Liver (tissue), 9 donors: ENCODE results near the gene BTBD9. TPM values are rescaled to one million over a fixed set of nuclear protein-coding genes. Genes with fewer than 3 reads are reported as not detected.

Experiments used
- DNase-seq: peaks from one replicate; pipeline ENCODE4 v3.0.0-alpha.2; 2017; ENCODE audit warnings: low spot score
- H3K27ac ChIP-seq, 2 donors: one replicate each; pipeline ENCODE4 v1.7.0; 2013; ENCODE audit warnings: inconsistent platforms in 2 of 2, low read length in 2 of 2, control low read depth in 1 of 2, low read depth in 1 of 2, mild to moderate bottlenecking in 1 of 2
- H3K27me3 ChIP-seq, 4 donors: one replicate each; pipeline versions ENCODE4 v1.6.1 to v1.7.0; 2013; ENCODE audit warnings: low read length in 3 of 4, inconsistent platforms in 1 of 4, mild to moderate bottlenecking in 1 of 4, moderate library complexity in 1 of 4; ENCODE audit not compliant: control insufficient read depth in 4 of 4, insufficient read depth in 4 of 4
- H3K36me3 ChIP-seq, 4 donors: one replicate each; pipeline versions ENCODE4 v1.6.1 to v1.7.0; 2013; ENCODE audit warnings: low read length in 3 of 4, mild to moderate bottlenecking in 3 of 4, low read depth in 1 of 4, moderate library complexity in 1 of 4; ENCODE audit not compliant: control insufficient read depth in 4 of 4, insufficient read depth in 3 of 4
- H3K4me1 ChIP-seq, 4 donors: one replicate each; pipeline versions ENCODE4 v1.6.1 to v1.7.0; 2013; ENCODE audit warnings: low read length in 3 of 4, mild to moderate bottlenecking in 3 of 4, moderate library complexity in 1 of 4; ENCODE audit not compliant: control insufficient read depth in 4 of 4, insufficient read depth in 4 of 4
- H3K4me3 ChIP-seq, 3 donors: one replicate each; pipeline versions ENCODE4 v1.6.1 to v1.7.0; 2013; ENCODE audit warnings: low read length in 3 of 3, control low read depth in 1 of 3, low read depth in 1 of 3, mild to moderate bottlenecking in 1 of 3
- H3K9ac ChIP-seq, 2 donors: one replicate each; pipeline ENCODE4 v1.7.0; 2013; ENCODE audit warnings: low read length in 2 of 2, mild to moderate bottlenecking in 2 of 2, moderate library complexity in 2 of 2, control low read depth in 1 of 2, low read depth in 1 of 2
- H3K9me3 ChIP-seq, 4 donors: one replicate each; pipeline versions ENCODE4 v1.6.1 to v1.7.0; 2013; ENCODE audit warnings: low read length in 3 of 4; ENCODE audit not compliant: control insufficient read depth in 4 of 4
- EGR1 ChIP-seq, 2 donors: IDR thresholded peaks; 2 replicates each; pipeline ENCODE4 v1.6.1; 2016 to 2018; ENCODE audit warnings: antibody characterized with exemption in 2 of 2, low read depth in 2 of 2
- FOXA1 ChIP-seq: IDR thresholded peaks from 2 replicates; pipeline ENCODE4 v1.6.1; 2016; ENCODE audit warnings: antibody characterized with exemption
- FOXA2 ChIP-seq: IDR thresholded peaks from 2 replicates; pipeline ENCODE4 v1.6.1; 2016; ENCODE audit warnings: antibody characterized with exemption
- GABPA ChIP-seq, 2 donors: IDR thresholded peaks in 1 of 2; conservative IDR thresholded peaks in 1 of 2; 2 replicates each; pipeline ENCODE4 v1.6.1; 2016; ENCODE audit warnings: antibody characterized with exemption in 2 of 2, mild to moderate bottlenecking in 1 of 2, moderate library complexity in 1 of 2
- HNF4A ChIP-seq, 2 donors: conservative IDR thresholded peaks; 2 replicates each; pipeline ENCODE4 v1.6.1; 2016; ENCODE audit warnings: antibody characterized with exemption in 2 of 2, mild to moderate bottlenecking in 2 of 2
- HNF4G ChIP-seq: IDR thresholded peaks from 2 replicates; pipeline ENCODE4 v1.6.1; 2016; ENCODE audit warnings: antibody characterized with exemption
- JUND ChIP-seq, 2 donors: IDR thresholded peaks; 2 replicates each; pipeline ENCODE4 v1.6.1; 2016; ENCODE audit warnings: antibody characterized with exemption in 2 of 2
- NR2F2 ChIP-seq: IDR thresholded peaks from 2 replicates; pipeline ENCODE4 v1.6.1; 2016; ENCODE audit warnings: antibody characterized with exemption
- RAD21 ChIP-seq, 2 donors: IDR thresholded peaks; 2 replicates each; pipeline ENCODE4 v1.6.1; 2016; ENCODE audit warnings: antibody characterized with exemption in 2 of 2, mild to moderate bottlenecking in 2 of 2
- RXRA ChIP-seq, 2 donors: IDR thresholded peaks; 2 replicates each; pipeline ENCODE4 v1.6.1; 2017 to 2018; ENCODE audit warnings: antibody characterized with exemption in 2 of 2, mild to moderate bottlenecking in 1 of 2
- SP1 ChIP-seq: IDR thresholded peaks from 2 replicates; pipeline ENCODE4 v1.6.1; 2018; ENCODE audit warnings: antibody characterized with exemption, mild to moderate bottlenecking
- TAF1 ChIP-seq: conservative IDR thresholded peaks from 2 replicates; pipeline ENCODE4 v1.6.1; 2016; ENCODE audit warnings: antibody characterized with exemption, mild to moderate bottlenecking
- YY1 ChIP-seq: IDR thresholded peaks from 2 replicates; pipeline ENCODE4 v1.6.1; 2016; ENCODE audit warnings: antibody characterized with exemption, mild to moderate bottlenecking
- WGBS: extraction: QIAGEN DNeasy Blood & Tissue Kit; methylation state at CpG from one replicate; pipeline ENCODE4 v1.1.7; 2013; 5-methylcytosine and 5-hydroxymethylcytosine counted together
- polyA plus RNA-seq, 2 donors: library from polyadenylated mRNA; stranded (reverse) in 1 of 2; unstranded in 1 of 2; fragments of 200-250 nt in 1 of 2; fragments of >200 nt in 1 of 2; fragmentation: Nextera tagmentation in 1 of 2; extraction: Ambion mirVana in 1 of 2; gene quantifications; one replicate each; pipeline versions ENCODE4 v1.2.1 to v1.2.3, GENCODE V29; 2013 to 2015
- total RNA-seq, 2 donors: library from RNA; depleted of rRNA; stranded (reverse); fragments of >200 nt; gene quantifications; one replicate each; pipeline ENCODE4 v1.2.3, GENCODE V29; 2014
- TF ChIP-seq, protein P1 (sequence below): IDR thresholded peaks from 2 replicates; pipeline ENCODE4 v1.6.1; 2016; ENCODE audit warnings: antibody characterized with exemption
- TF ChIP-seq, protein P2 (sequence below): fragments of 150-350 bp; IDR thresholded peaks from 2 replicates; pipeline ENCODE4 v1.5.1; 2017; ENCODE audit warnings: improper control_type of control experiment, low read depth, low read length; ENCODE audit not compliant: missing input control
- TF ChIP-seq, protein P3 (sequence below): IDR thresholded peaks from 2 replicates; pipeline ENCODE4 v1.6.1; 2016; ENCODE audit warnings: antibody characterized with exemption
- TF ChIP-seq, protein P4 (sequence below): IDR thresholded peaks from 2 replicates; pipeline ENCODE4 v1.6.1; 2016; ENCODE audit warnings: antibody characterized with exemption, mild to moderate bottlenecking
- TF ChIP-seq, protein P5 (sequence below): IDR thresholded peaks from 2 replicates; pipeline ENCODE4 v1.6.1; 2016; ENCODE audit warnings: antibody characterized with exemption
- donor health status: healthy.
- donor health status: healthy.
- donor health status: healthy.
- donor health status: healthy.
- donor health status: healthy.

BTBD9 gene
- total and polyA plus RNA-seq, 4 donors, result 2.0 to 12.4 (median 5.7) TPM

DNA sequence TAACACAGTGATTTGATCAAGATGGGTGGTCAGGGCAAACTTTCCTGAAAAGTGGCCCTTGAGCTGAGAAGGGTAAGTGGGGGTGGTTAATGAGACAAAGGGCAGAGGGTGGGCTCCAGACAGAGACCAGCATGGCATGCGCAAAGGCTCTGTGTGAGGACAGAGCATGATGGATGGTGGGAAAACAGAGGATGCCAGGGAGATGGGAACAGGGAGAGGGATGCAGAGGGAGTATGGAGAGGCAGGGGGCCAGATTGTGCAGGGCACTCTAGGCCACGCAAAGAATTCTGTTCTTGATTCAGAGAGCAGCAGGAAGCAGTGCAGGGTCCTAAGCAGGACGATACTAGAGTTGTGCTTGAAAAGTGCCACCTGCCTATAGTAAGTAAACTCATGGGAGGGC lies 394.4 kb downstream of the BTBD9 start:
- WGBS, result 95% methylated on average over 3 of the region's 3 CpGs
- no peak for DNase-seq
- no peaks in the 10 kb centered on the region for H3K27me3 ChIP-seq
- TF ChIP-seq RAD21 (IDR thresholded peaks at IDR 0.05) (no peak), GABPA (IDR thresholded peaks at IDR 0.05 in 1 of 2, conservative IDR thresholded peaks at IDR 0.05 in 1 of 2) (no peak), FOXA1 (no peak), JUND (IDR thresholded peaks at IDR 0.05) (no peak), HNF4G (no peak), TAF1 (no peak), EGR1 (IDR thresholded peaks at IDR 0.05; ENCODE audit: low read depth in 2 of 2) (no peak), NR2F2 (no peak), HNF4A (conservative IDR thresholded peaks at IDR 0.05) (no peak)
- TF ChIP-seq, protein P1, sequence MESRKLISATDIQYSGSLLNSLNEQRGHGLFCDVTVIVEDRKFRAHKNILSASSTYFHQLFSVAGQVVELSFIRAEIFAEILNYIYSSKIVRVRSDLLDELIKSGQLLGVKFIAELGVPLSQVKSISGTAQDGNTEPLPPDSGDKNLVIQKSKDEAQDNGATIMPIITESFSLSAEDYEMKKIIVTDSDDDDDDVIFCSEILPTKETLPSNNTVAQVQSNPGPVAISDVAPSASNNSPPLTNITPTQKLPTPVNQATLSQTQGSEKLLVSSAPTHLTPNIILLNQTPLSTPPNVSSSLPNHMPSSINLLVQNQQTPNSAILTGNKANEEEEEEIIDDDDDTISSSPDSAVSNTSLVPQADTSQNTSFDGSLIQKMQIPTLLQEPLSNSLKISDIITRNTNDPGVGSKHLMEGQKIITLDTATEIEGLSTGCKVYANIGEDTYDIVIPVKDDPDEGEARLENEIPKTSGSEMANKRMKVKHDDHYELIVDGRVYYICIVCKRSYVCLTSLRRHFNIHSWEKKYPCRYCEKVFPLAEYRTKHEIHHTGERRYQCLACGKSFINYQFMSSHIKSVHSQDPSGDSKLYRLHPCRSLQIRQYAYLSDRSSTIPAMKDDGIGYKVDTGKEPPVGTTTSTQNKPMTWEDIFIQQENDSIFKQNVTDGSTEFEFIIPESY, result no peak
- TF ChIP-seq, protein P2, sequence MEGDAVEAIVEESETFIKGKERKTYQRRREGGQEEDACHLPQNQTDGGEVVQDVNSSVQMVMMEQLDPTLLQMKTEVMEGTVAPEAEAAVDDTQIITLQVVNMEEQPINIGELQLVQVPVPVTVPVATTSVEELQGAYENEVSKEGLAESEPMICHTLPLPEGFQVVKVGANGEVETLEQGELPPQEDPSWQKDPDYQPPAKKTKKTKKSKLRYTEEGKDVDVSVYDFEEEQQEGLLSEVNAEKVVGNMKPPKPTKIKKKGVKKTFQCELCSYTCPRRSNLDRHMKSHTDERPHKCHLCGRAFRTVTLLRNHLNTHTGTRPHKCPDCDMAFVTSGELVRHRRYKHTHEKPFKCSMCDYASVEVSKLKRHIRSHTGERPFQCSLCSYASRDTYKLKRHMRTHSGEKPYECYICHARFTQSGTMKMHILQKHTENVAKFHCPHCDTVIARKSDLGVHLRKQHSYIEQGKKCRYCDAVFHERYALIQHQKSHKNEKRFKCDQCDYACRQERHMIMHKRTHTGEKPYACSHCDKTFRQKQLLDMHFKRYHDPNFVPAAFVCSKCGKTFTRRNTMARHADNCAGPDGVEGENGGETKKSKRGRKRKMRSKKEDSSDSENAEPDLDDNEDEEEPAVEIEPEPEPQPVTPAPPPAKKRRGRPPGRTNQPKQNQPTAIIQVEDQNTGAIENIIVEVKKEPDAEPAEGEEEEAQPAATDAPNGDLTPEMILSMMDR, result no peak
- TF ChIP-seq, protein P3, sequence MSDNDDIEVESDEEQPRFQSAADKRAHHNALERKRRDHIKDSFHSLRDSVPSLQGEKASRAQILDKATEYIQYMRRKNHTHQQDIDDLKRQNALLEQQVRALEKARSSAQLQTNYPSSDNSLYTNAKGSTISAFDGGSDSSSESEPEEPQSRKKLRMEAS, result no peak
- TF ChIP-seq, protein P4, sequence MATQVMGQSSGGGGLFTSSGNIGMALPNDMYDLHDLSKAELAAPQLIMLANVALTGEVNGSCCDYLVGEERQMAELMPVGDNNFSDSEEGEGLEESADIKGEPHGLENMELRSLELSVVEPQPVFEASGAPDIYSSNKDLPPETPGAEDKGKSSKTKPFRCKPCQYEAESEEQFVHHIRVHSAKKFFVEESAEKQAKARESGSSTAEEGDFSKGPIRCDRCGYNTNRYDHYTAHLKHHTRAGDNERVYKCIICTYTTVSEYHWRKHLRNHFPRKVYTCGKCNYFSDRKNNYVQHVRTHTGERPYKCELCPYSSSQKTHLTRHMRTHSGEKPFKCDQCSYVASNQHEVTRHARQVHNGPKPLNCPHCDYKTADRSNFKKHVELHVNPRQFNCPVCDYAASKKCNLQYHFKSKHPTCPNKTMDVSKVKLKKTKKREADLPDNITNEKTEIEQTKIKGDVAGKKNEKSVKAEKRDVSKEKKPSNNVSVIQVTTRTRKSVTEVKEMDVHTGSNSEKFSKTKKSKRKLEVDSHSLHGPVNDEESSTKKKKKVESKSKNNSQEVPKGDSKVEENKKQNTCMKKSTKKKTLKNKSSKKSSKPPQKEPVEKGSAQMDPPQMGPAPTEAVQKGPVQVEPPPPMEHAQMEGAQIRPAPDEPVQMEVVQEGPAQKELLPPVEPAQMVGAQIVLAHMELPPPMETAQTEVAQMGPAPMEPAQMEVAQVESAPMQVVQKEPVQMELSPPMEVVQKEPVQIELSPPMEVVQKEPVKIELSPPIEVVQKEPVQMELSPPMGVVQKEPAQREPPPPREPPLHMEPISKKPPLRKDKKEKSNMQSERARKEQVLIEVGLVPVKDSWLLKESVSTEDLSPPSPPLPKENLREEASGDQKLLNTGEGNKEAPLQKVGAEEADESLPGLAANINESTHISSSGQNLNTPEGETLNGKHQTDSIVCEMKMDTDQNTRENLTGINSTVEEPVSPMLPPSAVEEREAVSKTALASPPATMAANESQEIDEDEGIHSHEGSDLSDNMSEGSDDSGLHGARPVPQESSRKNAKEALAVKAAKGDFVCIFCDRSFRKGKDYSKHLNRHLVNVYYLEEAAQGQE, result no peak
- TF ChIP-seq, protein P5, sequence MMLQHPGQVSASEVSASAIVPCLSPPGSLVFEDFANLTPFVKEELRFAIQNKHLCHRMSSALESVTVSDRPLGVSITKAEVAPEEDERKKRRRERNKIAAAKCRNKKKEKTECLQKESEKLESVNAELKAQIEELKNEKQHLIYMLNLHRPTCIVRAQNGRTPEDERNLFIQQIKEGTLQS, result no peak
- H3K9ac ChIP-seq, result no peak overlapping the region
- no peaks in the 10 kb centered on the region for H3K4me1 ChIP-seq
- H3K9me3 ChIP-seq, result no peaks in the 10 kb centered on the region
- H3K27ac ChIP-seq, result no peak overlapping the region
- no peak overlapping the region for H3K4me3 ChIP-seq
- no peaks in the 10 kb centered on the region for H3K36me3 ChIP-seq

DNA sequence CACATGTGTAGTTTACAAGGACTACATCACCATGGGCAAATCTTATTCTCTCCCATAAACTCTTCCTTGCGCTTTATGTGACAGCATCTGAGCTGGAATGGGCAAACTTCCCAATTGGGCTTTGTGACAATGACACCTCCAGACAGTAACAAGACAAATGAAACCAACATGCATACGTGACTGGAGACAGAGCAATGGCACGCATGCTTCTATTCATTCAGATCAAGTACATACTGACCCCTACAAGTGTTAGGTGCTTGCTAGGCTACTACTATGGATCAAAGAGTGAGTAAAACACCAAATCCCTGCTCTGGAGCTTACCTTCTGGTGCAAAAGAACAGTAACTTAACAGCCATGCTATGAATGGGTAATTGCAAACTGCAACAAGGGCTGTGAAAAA lies 394.9 kb downstream of the BTBD9 start:
- Histone ChIP-seq H3K36me3 (no peaks in the 10 kb centered on the region), H3K4me3 (no peak overlapping the region), H3K27me3 (no peaks in the 10 kb centered on the region), H3K4me1 (no peaks in the 10 kb centered on the region), H3K9ac (no peak overlapping the region), H3K9me3 (no peaks in the 10 kb centered on the region), H3K27ac (no peak overlapping the region)
- 95% methylated on average over 3 of the region's 3 CpGs for WGBS
- no peak for DNase-seq
- TF ChIP-seq FOXA1, result no peak
- TF ChIP-seq, protein P5, result no peak
- TF ChIP-seq SP1, result no peak
- no peak for TF ChIP-seq JUND (IDR thresholded peaks at IDR 0.05)
- TF ChIP-seq YY1, result no peak
- TF ChIP-seq, protein P3, result no peak
- no peak for TF ChIP-seq RXRA (IDR thresholded peaks at IDR 0.05)
- TF ChIP-seq, protein P1, result no peak
- TF ChIP-seq, protein P4, result no peak
- TF ChIP-seq FOXA2, result no peak
- TF ChIP-seq RAD21 (IDR thresholded peaks at IDR 0.05), result no peak
- no peak for TF ChIP-seq HNF4G
